ENCODE measurements around the gene ZNF423. TPM values are rescaled to one million over a fixed set of nuclear protein-coding genes. Genes with fewer than 3 reads are reported as not detected.

The ZNF423 gene
- total and polyA plus RNA-seq, 9 of the 15 experiments (the other 6 are each of a cell fraction or from before 2014, with no cell fraction given) = not detected

DNA sequence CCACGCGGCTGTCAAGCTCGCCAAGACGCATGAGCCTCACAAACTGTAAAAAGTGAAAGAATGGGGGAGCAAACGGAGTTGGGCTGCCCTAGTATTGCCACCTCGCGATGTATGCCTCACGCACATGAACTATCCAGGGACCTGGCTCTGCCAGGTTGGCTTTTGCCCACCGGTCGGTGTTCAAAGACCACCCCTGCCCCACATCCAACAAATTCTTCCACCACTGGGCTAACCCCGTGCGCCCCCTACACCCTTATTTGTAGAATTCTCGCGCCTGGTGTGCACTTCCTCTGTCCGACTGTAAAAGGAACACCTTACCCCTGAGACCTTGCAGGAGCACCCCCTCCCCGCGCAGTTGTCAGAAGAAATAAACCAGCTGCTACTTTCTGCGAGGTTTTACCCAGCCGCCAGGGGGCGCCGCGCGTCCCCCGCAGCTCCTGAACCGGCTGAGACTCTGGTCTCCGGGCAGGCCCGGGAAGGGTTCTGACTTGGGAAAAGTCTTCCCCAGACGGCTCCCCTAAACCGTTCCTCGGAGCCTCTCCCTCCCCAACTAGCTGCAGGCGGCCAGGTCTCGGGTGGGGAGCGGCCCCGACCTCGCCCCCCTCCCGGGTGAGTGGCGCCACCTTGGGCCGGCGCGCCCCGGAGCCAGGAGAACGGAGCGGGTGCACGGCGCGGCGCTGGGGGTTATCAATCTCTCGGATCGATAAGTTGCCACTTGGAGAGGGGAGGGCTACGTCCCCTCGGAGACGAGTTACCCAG, 1.7 kb upstream of the ZNF423 start:
- DNase-seq (ENCODE audit: extremely low read depth in 1 of 4, low spot score in 3 of 4) = peak; percentile 74 to 86 (median 84)
- POLR2A ChIA-PET = interaction anchor here (0.5 to 1.1 kb wide), 4 partner anchors 20 to 328 kb away, joined by 3 to 4 read pairs (median 4); no protein-coding TSS in a partner anchor
- intact Hi-C loops (cut with micrococcal nuclease) = loop anchor here (2.0 kb wide), 1 partner anchor 63 kb away; no protein-coding TSS in a partner anchor
- no peak for TF ChIP-seq MTA3 (IDR thresholded peaks at IDR 0.05; ENCODE audit: borderline replicate concordance)
- TF ChIP-seq ZNF184 (CRISPR knock-in tag; IDR thresholded peaks at IDR 0.05) = no peak
- no peak for TF ChIP-seq MLLT1 (IDR thresholded peaks at IDR 0.05)
- TF ChIP-seq, protein P1, sequence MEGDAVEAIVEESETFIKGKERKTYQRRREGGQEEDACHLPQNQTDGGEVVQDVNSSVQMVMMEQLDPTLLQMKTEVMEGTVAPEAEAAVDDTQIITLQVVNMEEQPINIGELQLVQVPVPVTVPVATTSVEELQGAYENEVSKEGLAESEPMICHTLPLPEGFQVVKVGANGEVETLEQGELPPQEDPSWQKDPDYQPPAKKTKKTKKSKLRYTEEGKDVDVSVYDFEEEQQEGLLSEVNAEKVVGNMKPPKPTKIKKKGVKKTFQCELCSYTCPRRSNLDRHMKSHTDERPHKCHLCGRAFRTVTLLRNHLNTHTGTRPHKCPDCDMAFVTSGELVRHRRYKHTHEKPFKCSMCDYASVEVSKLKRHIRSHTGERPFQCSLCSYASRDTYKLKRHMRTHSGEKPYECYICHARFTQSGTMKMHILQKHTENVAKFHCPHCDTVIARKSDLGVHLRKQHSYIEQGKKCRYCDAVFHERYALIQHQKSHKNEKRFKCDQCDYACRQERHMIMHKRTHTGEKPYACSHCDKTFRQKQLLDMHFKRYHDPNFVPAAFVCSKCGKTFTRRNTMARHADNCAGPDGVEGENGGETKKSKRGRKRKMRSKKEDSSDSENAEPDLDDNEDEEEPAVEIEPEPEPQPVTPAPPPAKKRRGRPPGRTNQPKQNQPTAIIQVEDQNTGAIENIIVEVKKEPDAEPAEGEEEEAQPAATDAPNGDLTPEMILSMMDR (IDR thresholded peaks at IDR 0.05 in 2 of 3, conservative IDR thresholded peaks at IDR 0.05 in 1 of 3; ENCODE audit: insufficient read depth in 2 of 3, low read depth in 1 of 3, low read length in 3 of 3) = peak; percentile 75 to 95 (median 88)
- TF ChIP-seq ELF2 (CRISPR knock-in tag; IDR thresholded peaks at IDR 0.05) = no peak
- 0 out of 4 replicates have a peak, but pooled peaks have one; percentile 16 to 25 for TF ChIP-seq MAZ (CRISPR knock-in tag; conservative IDR thresholded peaks at IDR 0.05 in 1 of 2, IDR thresholded peaks at IDR 0.05 in 1 of 2)
- TF ChIP-seq IFI16 (CRISPR knock-in tag; IDR thresholded peaks at IDR 0.05) = no peak
- no peak for TF ChIP-seq ZNF830 (CRISPR knock-in tag; IDR thresholded peaks at IDR 0.05)

More for the DNA sequence above, 1.7 kb upstream of the ZNF423 start:
- Histone ChIP-seq H3K9ac (ENCODE audit: insufficient read depth in 1 of 2, low read depth in 2 of 2, low read length in 2 of 2) (no peak overlapping the region), H3K4me3 (peak overlapping the region; percentile 28), H3K9me3 (replicated peaks; ENCODE audit: control insufficient read depth, insufficient read depth, low read depth, low read length) (no peaks in the 10 kb centered on the region), H3K27ac (ENCODE audit: extremely low read depth, low read depth, low read length) (no peak overlapping the region), H3K27me3 (ENCODE audit: control insufficient read depth in 2 of 2, insufficient read depth in 2 of 2, low read length in 2 of 2) (peaks cover 31 to 57% of the 10 kb centered on the region in 2 experiments), H3K79me2 (ENCODE audit: control insufficient read depth, insufficient read depth, low read length) (no peaks in the 10 kb centered on the region), H3K4me1 (replicated peaks in 1 of 2; ENCODE audit: control insufficient read depth in 2 of 2, insufficient read depth in 2 of 2, low read length in 2 of 2) (peaks cover 4 to 48% of the 10 kb centered on the region in 2 experiments; a peak in 3 of 5 replicates), H3K4me2 (ENCODE audit: insufficient read depth, low read length) (peak overlapping the region; percentile 21), H4K20me1 (replicated peaks; ENCODE audit: control insufficient read depth, insufficient read depth, low read length) (no peaks in the 10 kb centered on the region), H3K9me1 (ENCODE audit: control insufficient read depth, insufficient read depth, low read length) (no peaks in the 10 kb centered on the region), H3K36me3 (ENCODE audit: control insufficient read depth, insufficient read depth, low read length) (no peaks in the 10 kb centered on the region), H2AFZ (ENCODE audit: low read depth, low read length) (peak overlapping the region; percentile 72; the same call in 1 of the 2 replicates)
- in situ Hi-C loops (cut with MboI) = no loop called here
- FAIRE-seq (peak; percentile 82), ATAC-seq (peak; percentile 78)
- under 1% methylated on average over 28 of the region's 52 CpGs for WGBS (ENCODE audit: insufficient coverage, low coverage, missing lambda C conversion rate)
- CTCF ChIA-PET (ENCODE audit: low intra/inter-chr PET ratio) = interaction anchor here (0.7 kb wide), 1 partner anchor 673 kb away, joined by 3 read pairs; no protein-coding TSS in a partner anchor
- no TSS peak for BruUV-seq (replicated peaks)
